GM13976 (cell line): ENCODE measurements around the gene SPC24.

ENCODE experiments used
- DNase-seq: peaks from one replicate; pipeline ENCODE4 v3.0.0; 2012; ENCODE audit warnings: low spot score
- CTCF ChIP-seq: IDR thresholded peaks from 2 replicates; pipeline ENCODE4 v1.5.1; 2012; ENCODE audit warnings: borderline replicate concordance, mild to moderate bottlenecking; ENCODE audit not compliant: insufficient read depth; ENCODE audit errors: extremely low read depth, missing control alignments, control extremely low read depth
- in situ Hi-C: fragments of 300-500 bp; cut with MboI; formaldehyde crosslinking; loops from one replicate; pipeline ENCODE4 v1.12.0; 2022; ENCODE audit warnings: low sequenced_read_pairs, mixed read lengths, inconsistent platforms; ENCODE audit not compliant: unreplicated experiment

Gene SPC24

GRCh38 chr19:11154683-11155047 is 917 bp downstream of the SPC24 start:
- in situ Hi-C loops: no loop called here
- TF ChIP-seq CTCF: no peak
- no peak for DNase-seq

GRCh38 chr19:11152318-11153062 is 3.1 kb downstream of the SPC24 start:
- in situ Hi-C loops: no loop called here
- no peak for TF ChIP-seq CTCF
- no peak for DNase-seq

GRCh38 chr19:11151181-11151580 is 4.4 kb downstream of the SPC24 start:
- DNase-seq: no peak
- in situ Hi-C loops: no loop called here

GRCh38 chr19:11148001-11148400 is 7.6 kb downstream of the SPC24 start:
- in situ Hi-C loops: no loop called here
- TF ChIP-seq CTCF: no peak
- DNase-seq: no peak

More at GRCh38 chr19:11151181-11151580, 4.4 kb downstream of the SPC24 start:
- no peak for TF ChIP-seq CTCF

- in situ Hi-C loops: no loop called here
- TF ChIP-seq CTCF: no peak
- DNase-seq: no peak
Measured at GRCh38 chr19:11145536-11145924, 10.1 kb downstream of the SPC24 start.

- in situ Hi-C loops: no loop called here
- no peak for TF ChIP-seq CTCF
- DNase-seq: no peak
Measured at GRCh38 chr19:11142528-11143171, 12.9 kb downstream of the SPC24 start.
